GOT3 (cell line): ENCODE data around the gene OCIAD1.
"Not testable (repeated sequence)": the region's sequence is repeated elsewhere in the genome, so short reads cannot be mapped to it uniquely, and the experiment has no call there.

Experiments used
- DNase-seq: peaks from one replicate; lab custom pipeline; 2025; ENCODE audit warnings: mixed read lengths; lab: John Stamatoyannopoulos, UW

OCIAD1 gene

DNA sequence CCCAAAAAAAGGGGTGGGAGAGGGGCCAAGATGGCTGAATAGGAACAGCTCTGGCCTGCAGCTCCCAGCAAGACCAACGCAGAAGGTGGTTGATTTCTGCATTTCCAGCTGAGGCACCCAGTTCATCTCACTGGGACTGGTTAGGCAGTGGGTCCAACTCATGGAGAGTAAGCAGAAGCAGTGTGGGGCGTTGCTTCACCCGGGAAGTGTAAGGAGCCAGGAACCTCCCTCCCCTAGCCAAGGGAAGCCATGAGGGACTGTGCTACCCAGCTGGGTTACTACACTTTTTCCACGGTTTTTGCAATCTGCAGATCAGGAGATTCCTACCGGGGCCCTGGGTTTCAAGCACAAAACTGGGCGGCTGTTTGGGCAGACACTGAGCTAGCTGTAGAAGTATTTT lies 13.9 kb upstream of the OCIAD1 start:
- no peak for DNase-seq

- DNase-seq: not testable (repeated sequence)
Measured at GRCh38 chr4:48821431-48821830, 9.5 kb upstream of the OCIAD1 start.

DNA sequence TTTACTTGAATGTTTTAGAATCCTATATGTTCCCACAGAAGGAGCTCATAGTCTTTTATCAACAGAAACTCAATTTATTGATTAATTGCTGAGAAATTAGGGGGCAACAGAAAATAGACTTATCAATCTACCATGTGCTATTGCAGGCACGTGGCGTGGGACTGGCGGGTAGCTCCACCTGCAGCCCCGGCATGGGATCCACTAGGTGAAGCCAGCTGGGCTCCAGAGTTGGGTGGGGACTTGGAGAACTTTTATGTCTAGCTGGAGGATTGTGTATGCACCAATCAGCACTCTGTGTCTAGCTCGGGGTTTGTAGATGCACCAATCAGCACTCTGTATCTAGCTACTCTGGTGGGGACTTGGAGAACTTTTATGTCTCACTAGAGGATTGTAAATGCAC lies 3.3 kb upstream of the OCIAD1 start:
- no peak for DNase-seq

DNA sequence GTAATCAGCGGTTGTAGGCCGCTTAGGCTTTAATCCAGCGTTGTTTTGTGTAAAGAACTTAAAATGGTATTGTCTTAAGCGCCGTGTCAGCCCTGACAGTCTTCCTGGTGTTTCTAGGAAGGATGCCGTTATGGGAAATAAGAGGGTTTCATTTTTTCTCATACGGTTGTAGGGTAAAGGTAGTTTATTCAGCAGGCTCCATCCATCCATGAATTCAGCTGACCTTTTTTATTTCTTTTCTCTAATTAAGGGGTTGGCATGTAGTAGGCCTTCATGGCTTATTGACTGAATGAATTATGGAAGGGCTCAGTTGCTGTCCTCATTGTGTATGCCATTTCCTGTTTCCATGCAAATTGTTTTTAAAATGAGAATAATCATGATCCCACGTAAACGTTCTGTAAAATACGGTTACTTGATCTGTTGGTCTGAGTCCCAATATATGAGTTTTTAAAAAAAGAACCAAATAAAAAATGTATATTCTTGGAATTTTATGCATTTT lies 693 bp downstream of the OCIAD1 start:
- DNase-seq: no peak

GRCh38 chr4:48832571-48832970 lies 1.7 kb downstream of the OCIAD1 start:
- no peak for DNase-seq

DNA sequence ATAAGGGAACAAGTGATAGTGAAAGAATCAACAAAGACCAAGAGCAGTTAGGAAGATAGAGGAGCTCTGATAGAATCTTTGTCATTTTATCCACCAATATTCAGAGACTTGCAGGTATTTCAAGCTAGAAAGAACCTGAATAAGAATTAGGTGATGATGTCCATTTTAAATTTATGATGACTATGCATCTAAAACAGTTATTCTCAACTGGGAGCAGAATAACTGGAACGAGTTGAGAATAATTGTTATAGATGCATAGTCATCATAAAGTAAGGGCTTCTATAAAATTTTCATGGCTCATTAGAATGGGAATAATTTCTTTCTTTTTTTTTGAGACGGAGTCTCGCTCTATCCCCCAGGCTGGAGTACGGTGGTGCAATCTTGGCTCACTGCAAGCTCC lies 5.8 kb downstream of the OCIAD1 start:
- no peak for DNase-seq

- no peak for DNase-seq
Measured at GRCh38 chr4:48841045-48841827, 10.3 kb downstream of the OCIAD1 start.

DNA sequence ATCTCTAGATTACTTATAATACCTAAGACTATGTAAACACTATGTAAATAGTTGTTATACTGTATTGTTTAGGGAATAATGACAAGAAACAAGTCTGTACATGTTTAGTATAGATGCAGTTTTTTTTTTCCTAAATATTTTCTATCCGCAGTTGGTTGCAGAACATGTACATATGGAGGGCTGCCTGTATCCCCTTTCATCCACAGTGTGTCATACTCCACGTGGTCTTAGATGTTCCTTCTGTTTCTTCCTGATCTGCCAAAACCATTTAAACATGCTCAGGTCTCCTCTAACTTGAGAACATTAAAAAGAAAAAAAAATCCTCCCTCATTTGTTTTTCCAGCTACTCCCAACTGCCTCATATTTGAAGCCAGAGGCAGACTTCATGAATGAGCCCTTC lies 14.0 kb downstream of the OCIAD1 start:
- DNase-seq: no peak

DNA sequence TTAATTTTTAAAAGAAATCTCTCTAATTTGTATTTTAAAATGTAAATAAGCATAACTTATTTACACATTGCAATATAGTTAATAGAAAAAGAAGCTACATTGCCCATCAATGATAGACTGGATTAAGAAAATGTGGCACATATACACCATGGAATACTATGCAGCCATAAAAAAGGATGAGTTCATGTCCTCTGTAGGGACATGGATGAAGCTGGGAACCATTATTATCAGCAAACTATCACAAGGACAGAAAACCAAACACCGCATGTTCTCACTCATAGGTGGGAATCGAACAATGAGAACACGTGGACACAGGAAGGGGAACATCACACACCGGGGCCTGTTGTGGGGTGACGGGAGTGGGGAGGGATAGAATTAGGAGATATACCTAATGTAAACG lies 17.9 kb downstream of the OCIAD1 start:
- not testable (repeated sequence) for DNase-seq

DNA sequence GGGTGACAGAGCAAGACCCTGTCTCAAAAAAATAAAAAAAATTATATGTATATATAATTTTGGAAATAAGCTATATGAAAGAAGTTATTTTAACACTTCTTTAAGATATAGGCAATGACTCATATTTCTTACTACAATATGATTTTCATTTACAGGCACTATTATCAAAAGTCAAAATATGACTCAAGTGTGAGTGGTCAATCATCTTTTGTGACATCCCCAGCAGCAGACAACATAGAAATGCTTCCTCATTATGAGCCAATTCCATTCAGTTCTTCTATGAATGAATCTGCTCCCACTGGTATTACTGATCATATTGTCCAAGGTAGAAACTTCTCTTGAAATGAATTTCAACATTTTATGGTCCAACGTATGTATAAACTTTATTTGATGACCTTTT lies 20.8 kb downstream of the OCIAD1 start:
- DNase-seq: no peak

GRCh38 chr4:48853604-48854394 lies 22.9 kb downstream of the OCIAD1 start:
- DNase-seq: no peak

GRCh38 chr4:48854395-48854683 lies 23.5 kb downstream of the OCIAD1 start:
- no peak for DNase-seq

DNA sequence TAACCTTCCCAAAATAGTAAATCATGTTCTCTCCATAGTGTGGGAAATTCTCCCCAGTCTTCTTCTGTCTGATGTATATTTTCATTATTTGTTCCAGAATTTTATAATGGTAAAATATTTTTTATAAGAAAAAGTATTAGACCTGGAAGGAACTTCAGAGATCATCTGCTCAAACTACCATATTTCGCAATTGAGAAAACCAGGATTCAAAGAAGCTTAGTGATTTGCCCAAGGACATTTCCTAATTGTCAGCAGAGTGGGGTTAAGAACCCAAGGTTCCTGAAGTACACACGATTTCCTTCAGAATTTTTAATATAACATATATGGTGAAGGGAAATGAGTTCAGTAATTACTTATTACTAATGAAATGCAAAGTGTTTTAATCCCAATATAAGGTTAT lies 24.1 kb downstream of the OCIAD1 start:
- DNase-seq: no peak

DNA sequence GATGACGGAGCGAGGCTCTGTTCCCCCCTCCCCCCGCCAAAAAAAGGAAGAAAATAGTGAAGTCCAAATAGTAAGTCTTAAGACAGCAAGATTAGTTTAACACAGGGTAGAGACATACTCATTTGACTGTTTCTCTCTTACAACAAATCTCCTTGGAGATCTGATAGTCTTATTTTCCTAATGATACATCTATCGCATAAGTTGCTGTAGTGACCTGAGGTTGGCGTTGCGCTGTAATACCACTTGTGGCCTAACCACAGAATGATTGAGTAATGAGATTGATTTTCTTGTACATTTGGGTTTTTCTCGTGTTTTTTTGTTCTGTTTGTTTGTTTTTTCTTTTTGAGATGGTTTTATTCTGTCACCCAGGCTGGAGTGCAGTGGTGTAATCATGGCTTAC lies 27.2 kb downstream of the OCIAD1 start:
- no peak for DNase-seq

GRCh38 chr4:48862038-48862437 lies 31.1 kb downstream of the OCIAD1 start:
- no peak for DNase-seq

- no peak for DNase-seq
Measured at GRCh38 chr4:48862661-48863060, 31.8 kb downstream of the OCIAD1 start.

GRCh38 chr4:48863728-48864127 lies 32.8 kb downstream of the OCIAD1 start:
- DNase-seq: no peak

DNA sequence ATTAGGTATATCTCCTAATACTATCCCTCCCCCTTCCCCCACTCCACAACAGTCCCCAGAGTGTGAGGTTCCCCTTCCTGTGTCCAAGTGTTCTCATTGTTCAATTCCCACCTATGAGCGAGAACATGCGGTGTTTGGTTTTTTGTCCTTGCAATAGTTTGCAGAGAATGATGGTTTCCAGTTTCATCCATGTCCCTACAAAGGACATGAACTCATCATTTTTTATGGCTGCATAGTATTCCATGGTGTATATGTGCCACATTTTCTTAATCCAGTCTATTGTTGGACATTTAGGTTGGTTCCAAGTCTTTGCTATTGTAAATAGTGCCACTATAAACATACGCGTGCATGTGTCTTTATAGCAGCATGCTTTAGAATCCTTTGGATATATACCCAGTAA lies 33.8 kb downstream of the OCIAD1 start:
- DNase-seq: not testable (repeated sequence)

DNA sequence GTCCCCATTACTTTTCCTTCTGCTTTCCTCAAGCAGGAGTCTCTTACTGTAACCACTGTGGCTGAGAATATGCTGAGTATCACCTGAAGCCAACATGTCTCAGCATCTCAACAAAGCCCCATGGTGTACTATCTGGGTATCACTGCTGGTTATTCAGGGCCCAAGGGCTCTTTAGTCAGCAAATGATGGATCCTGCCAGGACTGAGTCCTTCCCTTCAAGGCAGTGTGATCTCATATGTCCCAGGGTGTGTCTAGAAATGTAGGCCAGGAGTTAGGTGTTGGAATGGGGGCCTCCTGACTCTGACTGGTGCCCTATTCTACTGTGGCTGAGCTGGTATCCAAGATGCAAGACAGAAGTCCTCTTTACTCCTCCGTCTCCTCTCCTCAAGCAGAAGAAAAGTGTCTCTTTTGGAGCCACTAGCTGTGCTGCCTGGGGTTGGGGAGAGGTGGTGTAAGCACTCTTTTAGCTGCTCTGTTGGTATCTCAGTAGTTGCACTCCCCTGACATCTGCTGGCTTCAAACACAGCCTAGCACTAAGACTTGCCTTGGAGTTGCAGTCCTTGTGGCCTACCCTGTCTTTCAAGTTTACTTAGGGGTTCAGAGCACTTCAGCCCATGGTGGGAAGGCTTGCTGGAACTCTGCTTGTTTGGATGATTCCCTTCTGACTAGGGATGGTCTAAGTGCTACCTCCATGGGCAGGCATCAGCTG lies 47.1 kb downstream of the OCIAD1 start:
- DNase-seq: no peak

GRCh38 chr4:48879561-48880442 lies 48.9 kb downstream of the OCIAD1 start:
- DNase-seq: no peak

DNA sequence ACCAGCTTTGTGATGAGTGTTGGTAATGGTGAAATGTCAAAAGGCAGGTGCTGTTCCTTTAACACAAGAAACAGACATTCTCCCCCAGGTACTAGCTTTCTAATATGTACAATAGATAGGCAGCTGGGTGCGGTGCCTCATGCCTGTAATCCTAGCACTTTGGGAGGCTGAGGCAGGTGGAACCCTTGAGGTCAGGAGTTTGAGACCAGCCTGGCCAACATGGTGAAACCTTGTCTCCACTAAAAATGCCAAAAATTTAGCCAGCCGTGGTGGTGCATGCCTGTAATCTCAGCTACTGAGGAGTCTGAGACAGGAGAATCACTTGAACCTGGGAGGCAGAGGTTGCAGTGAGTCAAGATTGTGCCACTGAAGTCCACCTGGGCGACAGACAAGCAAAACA lies 50.8 kb downstream of the OCIAD1 start:
- DNase-seq: not testable (repeated sequence)

- DNase-seq: not testable (repeated sequence)
Measured at GRCh38 chr4:48889750-48890149, 58.9 kb downstream of the OCIAD1 start.
